NCI-H446 (cell line): Measurements from ENCODE around the gene DDX41.
"Not testable (repeated sequence)": the region's sequence is repeated elsewhere in the genome, so short reads cannot be mapped to it uniquely, and the experiment has no call there.

Source experiments
- DNase-seq, 2 experiments: peaks; one replicate each; lab custom pipeline; 2025; lab: John Stamatoyannopoulos, UW

Gene DDX41

DNA sequence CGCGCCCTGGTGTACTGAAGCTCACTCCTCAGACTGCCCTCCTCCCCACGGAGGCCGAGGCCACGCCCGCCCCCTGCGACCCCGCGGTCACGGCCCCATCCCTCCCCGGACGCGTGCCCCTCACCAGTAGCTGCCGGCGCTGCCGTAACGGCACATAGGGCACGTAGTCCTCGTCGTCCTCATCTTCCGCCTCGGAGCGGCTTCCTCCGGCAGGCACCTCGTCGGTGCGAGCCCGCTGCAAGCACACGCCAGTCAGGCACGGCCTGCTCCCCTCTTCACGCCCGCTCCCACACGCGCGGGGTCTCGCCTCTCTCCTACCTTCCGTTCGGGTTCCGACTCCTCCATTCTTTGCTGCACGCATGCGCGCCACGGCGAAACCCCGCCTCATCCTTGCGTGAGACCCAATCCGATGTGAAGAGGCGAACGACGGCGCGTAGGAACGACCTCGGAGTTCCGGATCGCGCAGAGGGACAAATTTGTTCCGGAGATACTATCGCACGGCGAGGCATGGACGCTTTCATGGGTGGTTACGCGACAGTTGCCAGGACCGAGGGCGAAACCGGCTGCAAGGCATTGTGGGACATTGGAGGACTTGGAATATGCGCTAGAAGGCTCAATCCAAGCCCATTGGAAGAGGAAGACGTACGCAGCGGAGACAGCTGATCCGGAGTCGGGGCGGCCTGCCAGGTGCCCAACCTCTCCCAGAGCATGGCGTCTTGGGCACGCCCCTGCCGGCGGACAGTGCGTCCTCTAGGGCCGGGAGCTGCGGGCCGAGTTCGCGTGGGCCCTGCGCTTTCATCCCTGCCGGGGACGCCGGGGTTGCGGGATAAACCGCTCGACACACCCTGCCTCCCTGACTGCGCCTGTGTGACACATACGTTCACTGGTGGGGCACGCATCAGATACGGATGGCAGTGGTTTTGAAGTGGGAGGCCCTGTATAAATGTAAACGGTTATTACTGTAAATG is at the start of gene DDX41:
TSS of gene DDX41 (minus strand) at position 361 of the 968 bp plus-strand sequence. CDS start at position 345, 16 bp downstream.
- DNase-seq, result peak; percentile 97 to 98

DNA sequence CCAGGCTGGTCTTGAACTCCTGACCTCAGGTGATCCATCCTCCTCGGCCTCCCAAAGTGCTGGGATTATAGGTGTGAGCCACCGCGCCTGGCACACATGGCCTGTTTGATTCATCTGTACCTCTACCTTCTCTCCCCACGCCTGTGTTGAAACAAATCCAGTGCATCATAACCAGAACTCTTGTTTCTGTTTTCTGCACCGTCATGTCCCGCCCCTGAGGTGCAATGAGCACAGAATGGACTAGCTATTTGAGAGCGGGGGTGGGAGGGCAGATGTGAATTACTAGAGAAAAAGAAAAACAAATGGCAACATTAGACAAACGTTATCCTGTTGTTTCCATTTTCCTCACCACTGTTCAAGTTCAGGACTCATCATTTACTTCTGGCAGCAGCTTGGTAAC is 48.3 kb upstream of the DDX41 start:
- no peak for DNase-seq

DNA sequence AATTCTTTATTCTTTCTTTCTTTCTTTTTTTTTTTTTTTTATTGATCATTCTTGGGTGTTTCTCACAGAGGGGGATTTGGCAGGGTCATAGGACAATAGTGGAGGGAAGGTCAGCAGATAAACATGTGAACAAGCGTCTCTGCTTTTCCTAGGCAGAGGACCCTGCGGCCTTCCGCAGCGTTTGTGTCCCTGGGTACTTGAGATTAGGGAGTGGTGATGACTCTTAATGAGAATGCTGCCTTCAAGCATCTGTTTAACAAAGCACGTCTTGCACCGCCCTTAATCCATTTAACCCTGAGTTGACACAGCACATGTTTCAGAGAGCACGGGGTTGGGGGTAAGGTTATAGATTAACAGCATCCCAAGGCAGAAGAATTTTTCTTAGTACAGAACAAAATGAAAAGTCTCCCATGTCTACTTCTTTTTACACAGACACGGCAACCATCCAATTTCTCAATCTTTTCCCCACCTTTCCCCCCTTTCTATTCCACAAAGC is 42.7 kb upstream of the DDX41 start:
- DNase-seq, result not testable (repeated sequence)

- DNase-seq, result no peak
Measured at GRCh38 chr5:177557796-177558195, 41.0 kb upstream of the DDX41 start.

GRCh38 chr5:177557041-177557647 is 40.4 kb upstream of the DDX41 start:
- DNase-seq, result no peak

- DNase-seq, result no peak
Measured at GRCh38 chr5:177555665-177556064, 38.9 kb upstream of the DDX41 start.

- DNase-seq, result no peak
Measured at GRCh38 chr5:177555228-177555627, 38.5 kb upstream of the DDX41 start.

DNA sequence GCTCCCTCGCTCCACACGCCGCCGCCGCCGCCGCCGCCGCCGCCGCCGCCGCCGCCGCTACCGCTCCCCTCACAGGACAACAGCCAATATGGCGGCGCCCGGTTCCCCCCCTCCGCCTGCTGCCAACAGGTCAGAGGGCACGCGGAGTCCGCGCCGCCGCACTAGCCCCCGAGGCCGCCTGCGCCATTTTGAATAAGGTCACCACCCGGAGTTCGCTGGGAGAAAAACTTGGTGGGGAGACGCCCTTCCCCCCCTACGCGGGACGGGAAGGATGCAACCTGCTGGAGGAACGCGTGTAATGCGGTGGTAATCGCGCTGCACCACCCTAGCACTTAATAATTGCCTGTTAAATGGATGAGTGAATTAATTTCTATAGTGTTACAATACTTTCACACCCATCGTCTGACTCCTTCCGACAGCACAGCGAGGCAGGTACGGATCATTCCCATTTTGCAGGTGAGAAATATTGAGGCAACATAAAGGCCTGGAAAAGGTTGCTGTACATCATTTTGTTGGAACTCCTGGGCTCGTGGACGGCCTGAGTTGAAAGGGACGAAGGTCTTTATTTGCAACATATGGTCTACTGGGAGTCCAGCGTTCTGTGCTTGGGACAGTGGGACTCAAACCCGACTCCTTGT is 37.8 kb upstream of the DDX41 start, which contains the start of gene FAM193B:
TSS of gene FAM193B (minus strand) at position 90 of the 638 bp plus-strand sequence. CDS start 105 bp downstream, outside the sequence.
- DNase-seq, result peak; percentile 89 to 93

DNA sequence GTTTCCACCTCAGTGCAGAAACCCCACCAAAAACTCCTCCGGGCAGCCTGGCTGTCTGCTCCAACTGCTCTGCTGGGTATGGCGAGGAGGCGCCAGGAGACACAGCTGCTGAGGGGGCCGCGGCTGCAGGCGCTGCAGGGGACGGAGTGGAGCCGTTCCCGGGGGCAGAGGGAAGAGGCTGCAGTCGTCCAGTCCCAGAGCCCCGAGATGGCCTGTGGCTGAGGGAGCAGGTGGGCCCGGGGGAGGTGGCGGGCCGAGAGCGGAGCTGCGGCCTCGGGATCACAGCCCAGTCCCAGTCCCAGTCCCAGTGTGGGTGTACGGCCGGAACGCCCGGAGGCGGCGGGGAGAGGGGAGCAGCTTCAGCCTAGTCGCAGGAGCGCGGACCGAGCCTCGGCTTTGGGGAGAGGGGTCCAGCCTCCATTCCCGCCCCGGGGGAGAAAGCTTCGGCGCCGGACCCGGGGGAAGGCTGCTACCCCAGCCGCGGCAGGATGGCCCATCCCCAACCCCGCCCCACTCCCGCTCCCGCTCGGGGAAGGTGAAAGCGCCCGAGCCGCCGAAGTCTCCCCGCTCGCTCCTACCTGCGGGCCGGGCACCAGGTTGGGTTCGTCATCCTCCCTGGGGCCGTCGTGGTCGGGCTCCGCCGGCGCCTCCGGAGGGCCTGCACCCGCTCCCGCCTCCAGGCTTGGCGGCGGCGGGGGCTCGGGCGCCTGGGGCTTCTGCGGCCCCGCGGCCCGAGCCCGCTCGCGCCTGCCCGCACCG is 37.1 kb upstream of the DDX41 start:
- no peak for DNase-seq

- DNase-seq, result no peak
Measured at GRCh38 chr5:177552839-177553455, 36.2 kb upstream of the DDX41 start.

GRCh38 chr5:177550122-177550521 is 33.4 kb upstream of the DDX41 start:
- no peak for DNase-seq

GRCh38 chr5:177548495-177548894 is 31.7 kb upstream of the DDX41 start:
- no peak for DNase-seq

DNA sequence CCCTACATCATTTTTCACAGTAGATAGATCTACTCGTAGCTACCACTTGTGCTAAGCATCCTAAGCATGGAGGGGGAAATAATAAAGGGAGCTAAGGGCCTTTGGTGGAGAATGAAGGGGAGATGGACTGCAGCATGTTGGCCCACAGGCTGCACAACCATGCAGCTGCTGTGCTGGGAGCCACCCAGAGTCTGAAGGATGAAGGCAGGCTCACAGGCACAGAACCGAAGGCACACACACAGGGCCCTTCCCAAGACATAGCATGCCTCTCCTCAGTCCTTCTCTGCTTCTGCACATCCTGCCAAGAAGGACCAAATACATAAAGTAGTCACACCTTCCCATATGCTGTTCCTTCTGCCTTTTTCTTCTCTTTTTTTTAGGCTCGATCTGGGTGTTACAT is 31.0 kb upstream of the DDX41 start:
- DNase-seq, result no peak

DNA sequence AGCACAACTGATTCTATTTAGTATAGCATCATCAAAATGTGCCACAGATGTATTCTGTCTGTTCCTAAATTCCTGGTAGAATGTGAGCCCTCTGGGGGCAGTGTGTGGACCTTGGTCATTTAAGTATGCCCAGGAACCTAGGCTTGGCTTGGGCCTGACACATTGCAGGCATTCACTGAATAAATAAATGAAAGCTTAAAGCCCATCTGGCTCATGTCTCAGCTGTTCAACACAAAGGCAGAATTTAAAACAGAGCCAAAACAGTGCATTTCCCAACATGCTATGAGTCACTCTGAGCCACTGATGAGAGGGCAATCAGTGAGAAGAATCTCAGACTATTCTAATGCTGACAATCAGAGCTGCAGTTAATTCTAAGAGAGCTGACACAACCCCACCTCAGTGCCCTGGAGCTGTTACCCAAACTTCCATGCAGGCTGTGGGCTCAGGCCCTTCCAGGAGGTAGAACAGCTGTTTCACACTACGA is 29.5 kb upstream of the DDX41 start:
- peak; percentile 10 to 71 for DNase-seq

GRCh38 chr5:177545487-177546257 is 28.9 kb upstream of the DDX41 start:
- peak; percentile 6 to 59 for DNase-seq

DNA sequence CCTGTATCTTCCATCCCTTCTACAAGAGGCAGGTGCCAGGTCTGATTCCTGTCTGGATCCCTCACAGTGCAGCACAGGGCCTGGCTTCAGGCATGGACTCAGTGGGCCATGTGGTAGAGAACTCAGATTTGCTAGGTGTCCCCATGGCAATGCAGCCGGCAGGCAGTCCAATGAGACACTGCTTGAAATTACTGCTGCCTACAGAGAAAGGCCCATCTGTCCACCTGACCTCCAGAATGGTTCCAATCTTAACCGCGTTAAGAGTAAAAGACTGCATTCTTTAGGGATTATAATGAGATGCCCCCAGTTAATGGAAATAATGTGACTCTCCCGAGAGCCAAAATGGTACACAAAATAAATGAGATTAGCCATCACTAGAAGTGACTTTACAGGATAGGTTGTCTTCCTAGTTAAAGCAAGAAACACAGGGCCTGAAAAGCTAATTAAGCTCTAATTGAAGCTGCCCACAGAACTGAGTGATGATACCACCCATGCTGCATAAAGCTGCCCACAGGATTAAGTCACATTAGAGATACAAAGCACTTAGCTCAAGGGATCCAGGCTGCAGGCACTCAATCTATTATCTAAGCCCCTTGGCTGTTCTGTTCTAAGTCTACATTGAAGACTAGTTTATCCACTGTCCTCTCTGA is 26.2 kb upstream of the DDX41 start:
- DNase-seq, result no peak

- no peak for DNase-seq
Measured at GRCh38 chr5:177540438-177540837, 23.7 kb upstream of the DDX41 start.

DNA sequence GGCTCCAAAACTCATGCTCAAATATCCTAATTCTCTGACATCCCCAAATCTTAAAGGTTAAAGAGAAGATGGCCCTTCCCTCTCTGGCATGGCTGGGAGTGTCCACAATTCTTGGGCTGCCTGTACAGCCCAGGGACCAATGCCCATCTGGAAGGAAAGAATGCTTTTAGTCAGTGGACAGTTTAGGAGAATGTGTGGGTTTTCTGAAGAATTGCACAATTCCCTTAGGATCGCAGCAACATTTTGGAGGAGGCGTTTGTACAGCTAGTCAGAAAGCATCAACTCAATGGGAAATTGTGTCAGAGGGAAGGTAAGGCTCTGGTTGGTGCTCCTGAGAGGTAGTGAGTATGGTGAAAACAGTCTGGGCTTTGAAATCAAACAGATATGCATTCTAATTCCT is 22.6 kb upstream of the DDX41 start:
- no peak for DNase-seq

GRCh38 chr5:177538876-177539275 is 22.1 kb upstream of the DDX41 start:
- no peak for DNase-seq
